GM13977 (cell line): ENCODE measurements around the gene CHST4.

Experiments
- DNase-seq: peaks from one replicate; pipeline ENCODE4 v3.0.0; 2012; ENCODE audit warnings: low spot score
- CTCF ChIP-seq: IDR thresholded peaks from 2 replicates; pipeline ENCODE4 v1.5.1; 2012; ENCODE audit warnings: mild to moderate bottlenecking, control low read depth; ENCODE audit not compliant: insufficient read depth; ENCODE audit errors: extremely low read depth, missing control alignments
- in situ Hi-C: fragments of 300-500 bp; cut with MboI; formaldehyde crosslinking; loops from one replicate; pipeline ENCODE4 v1.12.0; 2022; ENCODE audit warnings: low sequenced_read_pairs, low pct_unique_long_range_greater_than_20kb, mixed read lengths, inconsistent platforms; ENCODE audit not compliant: unreplicated experiment

The CHST4 gene

GRCh38 chr16:71565812-71566700, 39.8 kb downstream of the CHST4 start:
- DNase-seq, result no peak
- in situ Hi-C loops, result no loop called here

DNA sequence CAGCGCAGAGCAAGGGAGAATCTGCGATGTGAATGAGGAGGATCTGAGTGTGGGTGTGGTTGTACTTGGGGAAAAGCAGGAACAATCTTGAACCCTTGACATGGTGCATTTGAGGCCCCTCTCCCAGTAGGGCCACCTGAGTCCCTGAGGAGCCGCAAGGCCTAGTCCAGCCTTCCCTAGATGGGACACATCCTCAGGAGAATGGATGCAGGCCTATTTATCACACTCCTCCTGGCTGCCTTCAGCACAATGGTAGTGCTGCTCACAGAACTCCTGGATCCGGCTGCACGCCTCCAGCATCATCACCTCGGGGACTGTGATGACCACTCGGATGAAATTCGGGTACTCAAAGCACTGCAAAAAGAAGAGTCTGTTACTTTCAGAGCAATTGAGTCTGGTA, 41.7 kb downstream of the CHST4 start:
- no peak for DNase-seq
- in situ Hi-C loops, result no loop called here
- no peak for TF ChIP-seq CTCF

More at GRCh38 chr16:71565812-71566700, 39.8 kb downstream of the CHST4 start:
- TF ChIP-seq CTCF, result no peak

- no peak for DNase-seq
- in situ Hi-C loops, result no loop called here
- no peak for TF ChIP-seq CTCF
Observed at GRCh38 chr16:71568551-71568950, 42.3 kb downstream of the CHST4 start.

DNA sequence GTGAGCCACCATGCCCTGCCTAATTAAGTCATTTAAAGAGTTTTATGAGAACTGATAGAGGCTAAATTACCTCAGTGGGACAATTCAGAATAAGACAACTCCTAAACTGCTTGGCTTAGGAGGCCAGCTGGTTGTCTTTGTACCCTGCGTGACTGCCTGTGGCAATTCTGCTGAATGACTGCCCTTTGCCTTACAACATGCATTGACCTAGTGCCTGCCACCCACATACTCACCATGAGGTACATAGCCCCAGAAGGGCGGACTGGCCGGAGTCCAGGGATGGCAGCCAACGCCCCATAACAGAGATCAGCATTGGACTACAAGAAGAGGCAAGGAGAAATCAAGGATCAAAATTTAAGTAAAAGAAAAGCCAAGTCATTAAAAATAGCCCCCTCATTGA, 43.4 kb downstream of the CHST4 start:
- TF ChIP-seq CTCF, result no peak
- in situ Hi-C loops, result no loop called here

DNA sequence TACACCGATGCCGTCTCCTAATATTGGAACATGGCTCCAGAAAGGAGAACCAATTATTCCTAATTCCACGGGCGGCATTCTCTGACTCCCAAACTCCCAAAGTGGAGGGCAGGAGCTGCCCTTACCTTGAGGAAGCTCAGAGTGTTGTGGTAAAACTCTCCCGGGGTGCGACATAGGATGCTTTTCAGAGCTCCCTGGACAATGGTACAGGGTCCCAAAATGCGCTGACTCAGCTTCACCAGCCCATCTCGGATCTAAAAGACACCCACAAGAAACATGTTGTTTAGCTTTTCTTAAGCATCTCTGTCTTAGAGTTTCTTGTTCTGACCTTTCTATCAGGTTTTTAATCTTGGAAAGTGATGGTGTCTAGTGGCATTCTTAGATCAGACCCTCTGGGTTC, 43.9 kb downstream of the CHST4 start:
- no peak for DNase-seq
- no peak for TF ChIP-seq CTCF
- in situ Hi-C loops, result no loop called here

More for the DNA sequence above, 43.4 kb downstream of the CHST4 start:
- DNase-seq, result no peak

DNA sequence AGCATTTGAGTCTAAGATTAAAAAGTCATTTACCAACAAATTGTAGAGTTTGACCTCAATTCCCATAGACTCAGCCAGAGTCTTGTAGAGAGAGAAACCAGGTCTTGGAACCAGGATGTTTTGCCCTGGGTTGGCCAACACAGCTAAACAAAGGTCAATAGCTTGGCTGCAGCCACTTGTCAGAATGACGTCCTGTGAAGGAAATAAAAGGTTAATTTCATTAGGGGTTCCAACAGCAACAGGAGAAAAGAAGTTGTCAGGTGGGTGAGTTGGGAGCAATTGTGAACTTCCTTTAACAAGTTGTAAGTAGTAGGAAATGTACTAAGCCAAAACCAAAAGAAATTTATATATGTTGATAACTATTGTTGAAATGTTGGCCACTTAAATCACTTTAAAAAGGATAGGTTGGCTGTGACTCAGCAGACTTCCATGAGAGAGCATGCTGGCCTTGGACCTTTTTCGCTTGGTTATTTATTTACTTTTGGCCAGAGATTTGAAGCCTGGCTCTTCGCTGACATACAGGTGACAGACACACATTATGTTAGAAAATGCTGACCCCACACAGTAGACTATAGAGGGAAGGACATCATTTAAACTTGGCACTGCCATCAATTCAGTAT, 46.4 kb downstream of the CHST4 start:
- TF ChIP-seq CTCF, result no peak
- in situ Hi-C loops, result no loop called here

More for the DNA sequence above, 46.4 kb downstream of the CHST4 start:
- no peak for DNase-seq
